Neural progenitor cell (in vitro differentiated cells): ENCODE results near the gene ASAH2. TPM values are rescaled to one million over a fixed set of nuclear protein-coding genes. Genes with fewer than 3 reads are reported as not detected.

Source experiments
- DNase-seq: peaks from one replicate; pipeline ENCODE4 v3.0.0-alpha.2; 2016; ENCODE audit warnings: low spot score
- H2AFZ ChIP-seq: fragments of 200-600 bp; sonication (generic); replicated peaks from 2 replicates; pipeline ENCODE4 v1.6.1; 2016; ENCODE audit warnings: antibody characterized with exemption
- H3F3A ChIP-seq: fragments of 200-600 bp; sonication (generic); 2 replicates; pipeline ENCODE4 v1.6.1; 2016; ENCODE audit warnings: antibody characterized with exemption, low read depth
- H3K27ac ChIP-seq: fragments of 200-600 bp; sonication (generic); 2 replicates; pipeline ENCODE4 v1.5.1; 2016; ENCODE audit warnings: mild to moderate bottlenecking
- H3K27me3 ChIP-seq: fragments of 200-600 bp; sonication (generic); 2 replicates; pipeline ENCODE4 v1.6.1; 2016; ENCODE audit warnings: mild to moderate bottlenecking, moderate library complexity
- H3K36me3 ChIP-seq: fragments of 200-600 bp; sonication (generic); 2 replicates; pipeline ENCODE4 v1.5.1; 2016
- H3K4me1 ChIP-seq: fragments of 200-600 bp; sonication (generic); 2 replicates; pipeline ENCODE4 v1.6.1; 2016; ENCODE audit warnings: mixed run types
- H3K4me2 ChIP-seq: fragments of 200-600 bp; sonication (generic); 2 replicates; pipeline ENCODE4 v1.6.1; 2016
- H3K4me3 ChIP-seq: fragments of 200-600 bp; sonication (generic); 2 replicates; pipeline ENCODE4 v1.5.1; 2016
- H3K79me2 ChIP-seq: fragments of 200-600 bp; sonication (generic); 2 replicates; pipeline ENCODE4 v1.6.1; 2016; ENCODE audit warnings: low read depth
- H3K9ac ChIP-seq: fragments of 200-600 bp; sonication (generic); 2 replicates; pipeline ENCODE4 v1.6.1; 2016
- H3K9me3 ChIP-seq: fragments of 200-600 bp; sonication (generic); 2 replicates; pipeline ENCODE4 v1.5.1; 2016; ENCODE audit warnings: low read depth
- H4K20me1 ChIP-seq: fragments of 200-600 bp; sonication (generic); 2 replicates; pipeline ENCODE4 v1.6.1; 2016; ENCODE audit warnings: low read depth
- H3K27ac Mint-ChIP-seq: 3 replicates; pipeline ENCODE4 v1.8.0; 2021; ENCODE audit warnings: mixed read lengths
- H3K27me3 Mint-ChIP-seq: 2 replicates; pipeline ENCODE4 v1.8.0; 2022; ENCODE audit warnings: low read depth, mild to moderate bottlenecking, inconsistent platforms, moderate library complexity, mixed read lengths; ENCODE audit not compliant: insufficient read depth
- H3K36me3 Mint-ChIP-seq: 3 replicates; pipeline ENCODE4 v1.8.0; 2021; ENCODE audit warnings: mixed read lengths
- H3K4me1 Mint-ChIP-seq: 3 replicates; pipeline ENCODE4 v1.8.0; 2021; ENCODE audit warnings: mixed read lengths
- H3K4me3 Mint-ChIP-seq: 3 replicates; pipeline ENCODE4 v1.8.0; 2021; ENCODE audit warnings: mild to moderate bottlenecking, moderate library complexity, mixed read lengths
- H3K9me3 Mint-ChIP-seq: 3 replicates; pipeline ENCODE4 v1.8.0; 2020; ENCODE audit warnings: mixed read lengths
- CTCF ChIP-seq: fragments of 200-600 bp; sonication (generic); IDR thresholded peaks from 2 replicates; pipeline ENCODE4 v1.5.1; 2017; ENCODE audit warnings: antibody characterized with exemption, mild to moderate bottlenecking
- EZH2 ChIP-seq: fragments of 200-600 bp; sonication (generic); IDR thresholded peaks from 2 replicates; pipeline ENCODE4 v1.6.1; 2017; ENCODE audit warnings: antibody characterized with exemption, mild to moderate bottlenecking, moderate library complexity
- EZH2phosphoT487 ChIP-seq: fragments of 200-600 bp; sonication (generic); IDR thresholded peaks from 2 replicates; pipeline ENCODE4 v1.6.1; 2017; ENCODE audit warnings: antibody characterized with exemption
- total RNA-seq: library from RNA; depleted of rRNA; stranded (reverse); fragments of >200 nt; gene quantifications from 2 replicates; pipeline ENCODE4 v1.2.3, GENCODE V29; 2015; ENCODE audit warnings: low replicate concordance

ASAH2 gene
- total RNA-seq, 1 donor from 2014 or later = 6.3 TPM

GRCh38 chr10:50210876-50211275 lies 40.4 kb downstream of the ASAH2 start:
- H3K36me3 ChIP-seq = no peaks in the 10 kb centered on the region
- H3K9me3 ChIP-seq = no peaks in the 10 kb centered on the region
- no peak overlapping the region for H3K9ac ChIP-seq
- Mint-ChIP-seq H3K9me3 (peaks cover 2% of the 10 kb centered on the region), H3K4me1 (no peaks in the 10 kb centered on the region), H3K27me3 (no peaks in the 10 kb centered on the region), H3K36me3 (no peaks in the 10 kb centered on the region), H3K4me3 (no peak overlapping the region), H3K27ac (no peak overlapping the region)
- no peak overlapping the region for H3K4me3 ChIP-seq
- no peak for TF ChIP-seq CTCF
- TF ChIP-seq EZH2 = no peak
- TF ChIP-seq EZH2phosphoT487 = no peak
- H3K4me1 ChIP-seq = peaks cover 7% of the 10 kb centered on the region
- no peak overlapping the region for H3K27ac ChIP-seq
- DNase-seq = no peak
- H3K79me2 ChIP-seq = no peaks in the 10 kb centered on the region
- no peaks in the 10 kb centered on the region for H4K20me1 ChIP-seq
- H3K27me3 ChIP-seq = peaks cover 7% of the 10 kb centered on the region
- H3F3A ChIP-seq = no peaks in the 10 kb centered on the region
- H2AFZ ChIP-seq = peak overlapping the region; percentile 40
- no peak overlapping the region for H3K4me2 ChIP-seq

Other genes with a start within 250 kb of the ASAH2 start
- 17.7 and 17.9 TPM in 2 replicates for gene WASHC2A, start 183.6 kb downstream of the ASAH2 start, total RNA-seq